Gastroesophageal sphincter (tissue), 4 donors: ENCODE measurements around the gene EPS8L2. TPM values are rescaled to one million over a fixed set of nuclear protein-coding genes. Genes with fewer than 3 reads are reported as not detected.

Experiments used
- ATAC-seq: fragments of 150-250 bp; one replicate; pipeline ENCODE4 v1.9.1; 2016; ENCODE audit warnings: mild to moderate bottlenecking, moderate library complexity
- H3K27ac ChIP-seq, 4 donors: fragments of 200-600 bp; sonication (generic) in 3 of 4; 1 replicate in 3 of 4; 2 replicates in 1 of 4; pipeline ENCODE4 v1.5.1; 2016 to 2019
- H3K27me3 ChIP-seq: fragments of 200-600 bp; sonication (generic); one replicate; pipeline ENCODE4 v1.5.1; 2019
- H3K36me3 ChIP-seq, 2 donors: fragments of 200-600 bp; sonication (generic); one replicate each; pipeline ENCODE4 v1.5.1; 2019; ENCODE audit warnings: control low read depth in 1 of 2
- H3K4me1 ChIP-seq, 3 donors: fragments of 200-600 bp; sonication (generic); 1 replicate in 2 of 3; 2 replicates in 1 of 3; pipeline ENCODE4 v1.5.1; 2016 to 2019; ENCODE audit warnings: control low read depth in 2 of 3
- H3K4me3 ChIP-seq, 2 donors: fragments of 200-600 bp; sonication (generic); one replicate each; pipeline ENCODE4 v1.5.1; 2019; ENCODE audit warnings: mild to moderate bottlenecking in 1 of 2, moderate library complexity in 1 of 2
- H3K9me3 ChIP-seq, 3 donors: fragments of 200-600 bp; sonication (generic); one replicate each; pipeline ENCODE4 v1.5.1; 2017 to 2019; ENCODE audit warnings: control low read depth in 2 of 3
- CTCF ChIP-seq, 4 experiments: fragments of 200-600 bp in 2 of 4; fragments of 450-650 bp in 2 of 4; sonication (generic) in 1 of 4; IDR thresholded peaks; one replicate each; pipeline ENCODE4 v1.5.1; 2017 to 2019; ENCODE audit warnings: antibody characterized with exemption in 4 of 4, mild to moderate bottlenecking in 2 of 4, moderate library complexity in 2 of 4
- EP300 ChIP-seq: sonication (generic); formaldehyde crosslinking; IDR thresholded peaks from one replicate; pipeline ENCODE4 v1.6.1; 2017; ENCODE audit warnings: antibody characterized with exemption, mild to moderate bottlenecking
- POLR2A ChIP-seq, 2 donors: fragments of 450-650 bp; IDR thresholded peaks; one replicate each; pipeline ENCODE4 v1.6.1; 2017; ENCODE audit warnings: antibody characterized with exemption in 2 of 2, mild to moderate bottlenecking in 2 of 2, moderate library complexity in 1 of 2
- POLR2AphosphoS5 ChIP-seq: sonication (generic); formaldehyde crosslinking; IDR thresholded peaks from one replicate; pipeline ENCODE4 v1.6.1; 2017; ENCODE audit warnings: antibody characterized with exemption
- WGBS, 2 donors: methylation state at CpG; one replicate each; pipeline ENCODE4 v1.1.5; 2018; ENCODE audit warnings: low coverage in 1 of 2; 5-methylcytosine and 5-hydroxymethylcytosine counted together
- total RNA-seq, 4 donors: library from RNA; depleted of rRNA; stranded (reverse); fragments of >200 nt; gene quantifications; one replicate each; pipeline ENCODE4 v1.1.0, GENCODE V29; 2016

EPS8L2 gene
- total RNA-seq, 4 donors from 2014 or later = 9.7 to 33.9 (median 24.0) TPM

- 76 to 100% methylated on average over 1 to 2 of the region's 22 CpGs for WGBS, 2 donors
- Histone ChIP-seq H3K27me3 (no peaks in the 10 kb centered on the region), H3K4me3 (no peak overlapping the region), H3K9me3 (no peaks in the 10 kb centered on the region), H3K36me3 (peaks cover 0 to 99% of the 10 kb centered on the region in 2 donors), H3K27ac (no peak overlapping the region), H3K4me1 (no peaks in the 10 kb centered on the region)
- ATAC-seq = no peak
- TF ChIP-seq CTCF (IDR thresholded peaks at IDR 0.05) (no peak), POLR2AphosphoS5 (no peak), EP300 (no peak), POLR2A (IDR thresholded peaks at IDR 0.05) (no peak)
Observed at GRCh38 chr11:763549-764321, 57.7 kb downstream of the EPS8L2 start.

GRCh38 chr11:764322-765024, 58.4 kb downstream of the EPS8L2 start:
- H3K4me1 ChIP-seq = no peaks in the 10 kb centered on the region
- H3K27ac ChIP-seq = peak overlapping the region in 1 of 4 donors; percentile 27
- peaks cover 0 to 98% of the 10 kb centered on the region in 2 donors for H3K36me3 ChIP-seq
- H3K9me3 ChIP-seq = no peaks in the 10 kb centered on the region
- no peaks in the 10 kb centered on the region for H3K27me3 ChIP-seq
- H3K4me3 ChIP-seq = no peak overlapping the region
- no peak for ATAC-seq
- WGBS, 2 donors = 61 to 76% methylated on average over 2 to 12 of the region's 18 CpGs
- no peak for TF ChIP-seq CTCF (IDR thresholded peaks at IDR 0.05)
- no peak for TF ChIP-seq POLR2AphosphoS5
- no peak for TF ChIP-seq EP300
- no peak for TF ChIP-seq POLR2A (IDR thresholded peaks at IDR 0.05)

- peak; percentile 34 for ATAC-seq
- TF ChIP-seq CTCF (IDR thresholded peaks at IDR 0.05) = peak in 3 of 4 experiments; percentile 52 to 73 (median 62)
- no peak for TF ChIP-seq POLR2AphosphoS5
- Histone ChIP-seq H3K27ac (peak overlapping the region in 1 of 4 donors; percentile 27), H3K4me1 (no peaks in the 10 kb centered on the region), H3K4me3 (no peak overlapping the region), H3K9me3 (no peaks in the 10 kb centered on the region), H3K36me3 (peaks cover 0 to 98% of the 10 kb centered on the region in 2 donors), H3K27me3 (no peaks in the 10 kb centered on the region)
- 61 to 87% methylated on average over 9 to 13 of the region's 19 CpGs for WGBS, 2 donors
Observed at GRCh38 chr11:765025-765801, 59.2 kb downstream of the EPS8L2 start.

GRCh38 chr11:765802-766091, 59.7 kb downstream of the EPS8L2 start:
- no peaks in the 10 kb centered on the region for H3K4me1 ChIP-seq
- WGBS, 2 donors = 96 to 100% methylated on average over 3 to 7 of the region's 8 CpGs
- no peaks in the 10 kb centered on the region for H3K27me3 ChIP-seq
- TF ChIP-seq POLR2AphosphoS5 = no peak
- no peak for TF ChIP-seq POLR2A (IDR thresholded peaks at IDR 0.05)
- no peak for TF ChIP-seq CTCF (IDR thresholded peaks at IDR 0.05)
- TF ChIP-seq EP300 = no peak
- H3K9me3 ChIP-seq = no peaks in the 10 kb centered on the region
- no peak overlapping the region for H3K4me3 ChIP-seq
- ATAC-seq = no peak
- peaks cover 0 to 98% of the 10 kb centered on the region in 2 donors for H3K36me3 ChIP-seq
- H3K27ac ChIP-seq = peak overlapping the region in 1 of 4 donors; percentile 27
